Epithelial cell of esophagus (primary cell): ENCODE measurements around the gene DSCAM.

Source experiments
- DNase-seq: peaks from one replicate; pipeline ENCODE4 v3.0.0; 2010; ENCODE audit warnings: low read depth
- H3K4me3 ChIP-seq: 2 replicates; pipeline ENCODE4 v1.5.1; 2011; ENCODE audit warnings: mild to moderate bottlenecking, low read length, control low read depth
- TF ChIP-seq, protein P1 (sequence below): IDR thresholded peaks from 2 replicates; pipeline ENCODE4 v1.5.1; 2011; ENCODE audit warnings: low read depth, mild to moderate bottlenecking, low read length, control low read depth, inconsistent platforms; ENCODE audit not compliant: insufficient read depth; ENCODE audit errors: missing control alignments

The DSCAM gene

DNA sequence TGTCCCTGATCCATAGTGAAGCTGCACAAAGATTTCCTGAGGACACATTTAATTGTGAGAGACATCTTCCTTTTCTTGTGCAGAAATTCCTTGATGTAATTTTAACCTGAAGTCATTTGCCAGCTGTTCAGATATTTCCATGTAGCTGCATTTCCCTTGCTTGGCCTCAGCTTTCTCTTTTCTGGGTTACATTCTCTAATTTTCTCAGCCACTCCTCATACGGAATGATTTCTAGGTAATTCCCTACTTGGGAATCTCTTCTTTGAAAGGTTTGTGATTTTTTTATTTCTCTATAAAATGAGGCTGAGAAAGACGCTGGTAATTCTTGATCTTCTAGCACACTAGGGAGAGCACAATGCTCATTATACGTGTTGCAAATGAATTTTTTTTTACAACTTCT is 780.7 kb downstream of the DSCAM start:
- DNase-seq: no peak
- TF ChIP-seq, protein P1, sequence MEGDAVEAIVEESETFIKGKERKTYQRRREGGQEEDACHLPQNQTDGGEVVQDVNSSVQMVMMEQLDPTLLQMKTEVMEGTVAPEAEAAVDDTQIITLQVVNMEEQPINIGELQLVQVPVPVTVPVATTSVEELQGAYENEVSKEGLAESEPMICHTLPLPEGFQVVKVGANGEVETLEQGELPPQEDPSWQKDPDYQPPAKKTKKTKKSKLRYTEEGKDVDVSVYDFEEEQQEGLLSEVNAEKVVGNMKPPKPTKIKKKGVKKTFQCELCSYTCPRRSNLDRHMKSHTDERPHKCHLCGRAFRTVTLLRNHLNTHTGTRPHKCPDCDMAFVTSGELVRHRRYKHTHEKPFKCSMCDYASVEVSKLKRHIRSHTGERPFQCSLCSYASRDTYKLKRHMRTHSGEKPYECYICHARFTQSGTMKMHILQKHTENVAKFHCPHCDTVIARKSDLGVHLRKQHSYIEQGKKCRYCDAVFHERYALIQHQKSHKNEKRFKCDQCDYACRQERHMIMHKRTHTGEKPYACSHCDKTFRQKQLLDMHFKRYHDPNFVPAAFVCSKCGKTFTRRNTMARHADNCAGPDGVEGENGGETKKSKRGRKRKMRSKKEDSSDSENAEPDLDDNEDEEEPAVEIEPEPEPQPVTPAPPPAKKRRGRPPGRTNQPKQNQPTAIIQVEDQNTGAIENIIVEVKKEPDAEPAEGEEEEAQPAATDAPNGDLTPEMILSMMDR: no peak
- no peak overlapping the region for H3K4me3 ChIP-seq

DNA sequence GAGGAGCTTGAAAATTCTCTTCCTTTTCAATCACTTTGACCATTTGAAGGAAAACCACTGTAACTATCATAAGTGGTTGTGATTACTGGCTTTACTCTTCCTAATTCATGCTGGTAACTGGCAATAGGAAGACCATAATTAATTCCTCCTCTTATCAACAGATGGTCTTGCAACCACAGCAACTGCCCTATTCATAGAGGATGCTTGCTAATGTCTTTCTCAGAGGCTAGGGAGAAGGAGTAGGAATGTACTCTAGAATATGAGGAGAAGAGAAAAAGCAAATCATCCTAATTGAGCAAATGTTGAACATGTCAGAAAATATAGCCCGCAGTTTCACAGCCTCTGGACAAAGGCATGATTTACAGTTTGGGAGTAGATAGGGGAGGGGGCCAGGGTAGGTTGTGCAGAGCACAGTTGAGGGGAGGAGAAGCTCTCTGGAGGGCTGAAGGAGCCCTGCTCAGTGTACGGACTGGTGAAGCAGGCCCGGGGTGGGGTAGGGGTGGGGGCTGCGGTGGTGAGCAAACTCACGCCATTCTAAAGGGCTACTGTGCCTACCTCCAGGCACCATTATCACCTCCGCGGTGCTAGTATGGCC is 786.8 kb downstream of the DSCAM start:
- TF ChIP-seq, protein P1: no peak
- DNase-seq: no peak
- H3K4me3 ChIP-seq: no peak overlapping the region

DNA sequence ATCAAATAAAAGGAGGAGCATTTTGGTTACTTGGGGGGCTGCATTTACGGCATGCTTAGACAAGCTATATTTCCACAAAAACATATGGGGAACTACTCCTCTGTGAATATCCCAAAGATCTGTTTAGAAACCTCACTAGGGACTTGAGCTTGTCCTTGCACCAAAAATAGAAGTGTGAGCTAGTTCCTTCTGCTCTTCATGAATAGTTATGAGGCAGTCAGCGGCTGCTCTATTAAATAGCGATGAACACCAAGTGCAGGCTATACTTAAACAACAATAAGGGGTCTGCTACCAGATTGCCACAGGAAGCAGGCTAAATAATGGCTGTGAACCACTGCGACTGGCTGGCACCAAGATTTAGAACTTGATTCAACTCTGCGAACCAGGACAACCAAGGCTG is 789.6 kb downstream of the DSCAM start:
- DNase-seq: no peak
- TF ChIP-seq, protein P1: no peak
- no peak overlapping the region for H3K4me3 ChIP-seq

DNA sequence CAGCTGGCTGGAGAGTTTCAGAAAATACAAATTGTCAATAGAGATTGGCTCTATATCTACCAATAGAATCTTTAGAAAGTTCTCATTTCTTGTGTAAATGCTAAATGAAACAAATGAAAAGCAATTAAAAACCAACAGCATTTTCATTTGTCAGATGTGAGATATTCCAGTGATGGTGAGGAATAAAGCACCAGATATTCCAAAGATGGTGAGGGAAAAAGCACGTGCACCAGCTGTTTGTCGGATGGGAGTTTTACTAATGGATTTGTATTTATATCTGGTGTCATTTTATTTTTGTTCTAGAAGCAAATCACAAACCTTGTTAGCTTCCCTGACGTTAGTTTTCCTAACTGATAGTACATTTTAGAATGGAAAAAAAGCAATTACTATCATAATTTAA is 790.9 kb downstream of the DSCAM start:
- no peak overlapping the region for H3K4me3 ChIP-seq
- no peak for DNase-seq

DNA sequence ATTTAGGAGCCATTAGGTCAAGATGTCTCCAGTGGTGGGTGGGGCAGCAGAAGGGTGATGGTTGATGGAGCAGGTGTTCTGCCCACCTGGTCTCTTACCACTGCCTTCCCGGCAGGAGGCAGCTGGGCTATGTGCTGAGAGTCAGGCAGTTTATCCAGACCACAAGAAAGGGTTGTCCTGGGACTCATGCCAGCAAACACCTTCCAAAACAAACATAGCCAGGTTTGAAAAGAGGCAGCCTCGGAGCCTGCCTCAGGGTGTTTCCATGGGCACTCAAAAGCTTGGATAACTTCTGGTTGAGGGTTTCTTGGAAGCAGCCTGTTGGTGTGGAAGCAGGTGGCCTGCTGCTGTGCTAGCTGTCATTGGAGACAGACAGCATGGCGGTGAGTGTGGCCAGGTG is 792.6 kb downstream of the DSCAM start:
- DNase-seq: peak; percentile 67
- TF ChIP-seq, protein P1: no peak

More for the DNA sequence above, 790.9 kb downstream of the DSCAM start:
- TF ChIP-seq, protein P1: no peak

DNA sequence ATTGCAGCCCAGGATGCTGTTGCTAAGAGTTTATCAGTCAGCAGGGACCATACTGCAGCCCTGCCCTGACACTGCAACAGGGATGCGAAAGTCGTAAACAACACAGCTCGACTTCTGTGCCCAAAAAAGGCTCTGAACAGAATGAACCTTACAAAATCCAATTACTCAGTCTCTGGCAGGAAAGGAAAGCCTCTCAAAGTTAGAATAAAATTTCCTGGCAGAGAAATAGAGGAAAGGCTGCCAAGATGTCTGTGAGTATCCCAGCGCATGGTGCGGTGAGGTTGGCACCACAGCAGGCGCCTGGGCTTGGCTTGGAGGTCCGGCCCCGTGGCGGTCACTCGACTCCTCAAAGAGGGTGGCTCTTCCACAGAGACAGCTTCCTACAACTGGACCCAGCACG is 794.0 kb downstream of the DSCAM start:
- no peak for DNase-seq
- TF ChIP-seq, protein P1: no peak
- no peak overlapping the region for H3K4me3 ChIP-seq

More for the DNA sequence above, 792.6 kb downstream of the DSCAM start:
- no peak overlapping the region for H3K4me3 ChIP-seq

DNA sequence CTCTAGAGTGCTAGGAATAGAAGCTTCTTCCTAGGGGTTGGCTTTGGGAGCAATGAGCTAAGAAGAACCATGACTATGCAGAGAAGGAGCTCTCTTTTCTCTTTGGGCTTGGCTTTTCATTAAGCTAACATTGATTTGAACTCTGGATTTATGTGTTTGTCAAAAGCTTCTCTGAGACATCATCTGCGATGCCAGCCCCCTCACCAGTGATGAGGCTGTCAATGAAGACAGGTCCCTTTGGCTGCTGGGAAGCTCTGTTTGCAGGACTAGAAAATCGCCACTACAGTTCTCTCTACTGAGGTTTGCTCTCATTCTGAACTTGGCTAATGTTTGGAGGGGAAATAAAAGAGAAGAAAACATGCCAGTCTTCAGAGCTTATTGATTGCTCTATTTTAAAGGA is 794.7 kb downstream of the DSCAM start:
- TF ChIP-seq, protein P1: no peak
- no peak overlapping the region for H3K4me3 ChIP-seq
- DNase-seq: no peak
